GM21367 (cell line): Measurements from ENCODE around the gene MRGPRG.

Source experiments
- ATAC-seq: cut with Tn5 transposase; IDR thresholded peaks from one replicate; pipeline ENCODE4 v1.9.1; 2021; ENCODE audit not compliant: unreplicated experiment

The MRGPRG gene

DNA sequence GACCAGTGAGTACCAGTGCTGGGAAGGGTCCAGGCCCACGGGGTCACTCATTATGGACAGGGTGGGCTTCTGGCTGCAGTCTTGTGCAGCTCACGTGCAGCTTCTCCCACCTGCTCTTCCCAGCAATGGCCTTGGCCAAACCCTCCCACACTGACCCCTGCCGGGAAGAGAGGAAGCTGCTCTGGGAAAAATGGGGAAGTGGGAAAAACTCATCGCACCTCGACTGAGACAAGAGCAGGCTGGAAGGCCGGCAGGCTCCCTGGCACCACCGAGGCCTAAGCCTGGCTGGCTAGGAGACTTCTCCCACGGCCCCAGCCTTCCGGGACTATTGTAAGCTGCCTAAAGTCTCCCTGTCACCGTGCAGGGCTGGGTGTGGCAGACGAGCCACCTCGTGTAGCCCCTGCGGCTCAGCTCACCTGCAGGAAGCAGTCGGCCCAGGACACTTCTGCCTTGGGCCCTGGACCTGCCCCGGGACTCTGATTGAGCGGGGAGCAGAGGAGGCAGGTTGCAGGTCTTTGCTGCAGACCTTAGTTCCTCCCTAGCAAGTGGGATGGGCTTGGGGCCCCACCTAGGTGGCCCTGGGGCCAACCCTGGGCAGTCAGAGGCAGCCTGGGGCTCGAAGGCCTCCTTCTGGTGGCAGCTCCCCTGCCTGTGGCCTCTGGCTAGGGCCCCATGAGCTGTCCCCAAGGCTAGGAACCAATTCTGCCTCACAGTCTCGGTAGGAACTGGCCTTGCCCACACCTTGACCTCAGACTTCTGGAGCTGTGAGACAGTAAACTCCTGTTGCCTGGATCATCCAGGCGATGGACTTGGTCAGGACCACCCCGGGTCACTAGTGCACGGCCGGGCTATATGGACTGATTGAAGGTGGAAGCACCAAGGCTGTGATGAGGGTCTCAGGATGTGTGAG, 23.1 kb downstream of the MRGPRG start:
- no peak for ATAC-seq

DNA sequence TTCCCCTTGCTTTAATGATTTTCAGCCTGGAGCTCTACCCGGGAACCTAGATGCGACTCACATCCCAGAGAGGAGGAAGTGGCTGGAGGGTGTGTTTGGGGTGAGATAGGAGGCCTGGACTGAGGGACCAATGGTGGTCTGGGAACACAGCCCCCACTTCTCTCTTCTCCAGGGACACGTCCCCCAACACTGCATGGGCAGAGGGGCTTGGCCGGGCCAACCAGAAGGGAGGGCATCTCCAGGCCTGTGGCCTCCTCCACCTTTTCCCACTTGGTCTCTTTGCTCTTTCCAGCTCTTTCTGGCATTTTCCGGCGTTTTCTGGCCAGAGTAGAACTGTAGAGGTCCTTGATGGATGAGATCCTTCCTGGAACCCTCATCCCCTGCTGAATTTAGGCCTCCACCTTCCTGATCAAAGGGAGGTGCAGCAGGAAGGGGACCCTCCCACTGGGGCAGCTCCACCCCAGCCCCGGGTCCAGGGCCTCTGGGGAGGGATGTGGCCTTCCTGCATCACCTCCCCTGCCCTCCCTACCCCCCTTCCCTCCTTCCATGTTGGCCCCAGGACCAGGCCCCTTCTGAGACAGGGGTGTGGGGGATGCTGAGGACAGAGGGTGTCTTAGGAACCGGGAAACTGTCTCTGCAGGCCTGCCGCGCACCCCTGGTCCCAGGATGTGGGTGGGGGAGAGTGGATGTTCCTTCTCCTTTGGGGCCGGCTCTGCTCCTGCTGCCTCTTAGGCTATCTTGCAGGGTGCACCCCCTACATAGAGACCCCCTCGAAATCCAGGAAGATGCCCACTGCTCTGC, 24.4 kb downstream of the MRGPRG start:
- no peak for ATAC-seq

DNA sequence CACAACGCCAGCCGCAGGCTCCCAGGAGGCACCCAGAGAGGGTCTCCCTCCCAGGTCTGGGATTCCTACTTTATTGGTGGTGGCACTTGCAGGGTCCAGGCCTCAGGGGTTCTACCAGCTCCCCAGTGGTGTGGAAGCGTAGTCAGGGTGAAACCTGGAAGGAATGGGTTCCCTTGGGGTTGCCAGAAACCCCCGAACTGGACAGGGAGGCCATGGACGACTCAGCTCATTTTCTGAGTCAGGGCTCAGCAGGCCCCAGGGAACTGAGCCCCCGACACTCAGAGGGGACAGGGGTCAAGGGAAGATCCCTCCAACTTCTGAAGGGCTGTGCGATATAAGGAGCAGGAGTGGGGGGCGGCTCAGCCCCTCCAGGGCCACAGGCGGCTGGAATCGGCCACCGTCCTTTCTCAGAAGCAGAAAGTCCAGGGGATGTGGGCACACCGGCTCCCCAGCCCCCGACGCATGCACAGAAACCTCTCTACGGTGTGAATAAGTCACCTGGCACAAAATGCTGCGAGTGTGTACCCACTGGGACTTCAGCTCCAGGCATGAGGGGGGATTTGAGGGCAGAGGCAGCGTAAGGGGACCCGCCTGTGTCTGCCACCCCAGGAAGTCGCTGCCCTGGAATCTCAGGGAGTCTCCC, 25.1 kb downstream of the MRGPRG start:
- no peak for ATAC-seq

DNA sequence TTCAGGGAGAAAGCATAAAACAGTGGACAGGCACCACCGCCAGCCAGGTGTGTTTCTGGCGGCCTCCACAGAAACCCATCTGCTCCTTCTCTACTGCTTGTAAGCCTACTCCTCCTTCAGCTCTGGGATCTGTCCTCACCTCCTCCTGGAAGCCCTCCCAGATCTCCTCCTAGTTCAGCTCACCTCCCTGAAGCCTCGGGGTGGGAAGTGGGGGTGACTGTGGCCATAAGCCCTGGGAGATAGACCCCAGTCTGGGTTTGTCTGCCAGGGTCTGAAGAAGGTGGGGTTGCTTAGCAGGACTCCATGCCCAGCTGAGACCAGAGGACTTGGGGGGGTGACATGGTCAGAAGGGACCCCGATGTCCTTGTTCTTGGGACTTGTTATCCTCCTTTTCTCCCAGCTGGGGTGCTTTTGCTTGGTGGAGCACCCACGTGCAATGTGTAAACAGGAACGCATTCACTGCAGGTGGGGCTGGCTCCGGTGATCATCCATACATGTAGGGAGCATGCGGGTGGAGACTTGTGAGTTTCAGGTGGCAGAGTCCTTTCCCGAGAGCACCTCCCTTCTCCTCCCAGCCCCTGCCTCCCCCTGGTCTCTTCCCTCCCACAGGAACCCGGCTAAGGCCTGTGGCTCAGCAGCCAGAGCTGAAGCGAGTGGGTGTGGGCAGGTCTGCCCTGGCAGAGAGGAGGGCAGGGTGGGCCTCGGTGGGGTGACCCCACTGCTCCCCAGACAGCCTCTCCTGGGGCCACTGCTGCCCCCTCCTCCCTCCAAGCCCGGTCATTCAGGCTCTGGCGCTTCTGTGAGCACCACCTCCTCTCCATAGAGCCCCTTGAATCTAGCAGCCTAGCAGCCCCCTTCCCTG, 25.9 kb downstream of the MRGPRG start:
- no peak for ATAC-seq

DNA sequence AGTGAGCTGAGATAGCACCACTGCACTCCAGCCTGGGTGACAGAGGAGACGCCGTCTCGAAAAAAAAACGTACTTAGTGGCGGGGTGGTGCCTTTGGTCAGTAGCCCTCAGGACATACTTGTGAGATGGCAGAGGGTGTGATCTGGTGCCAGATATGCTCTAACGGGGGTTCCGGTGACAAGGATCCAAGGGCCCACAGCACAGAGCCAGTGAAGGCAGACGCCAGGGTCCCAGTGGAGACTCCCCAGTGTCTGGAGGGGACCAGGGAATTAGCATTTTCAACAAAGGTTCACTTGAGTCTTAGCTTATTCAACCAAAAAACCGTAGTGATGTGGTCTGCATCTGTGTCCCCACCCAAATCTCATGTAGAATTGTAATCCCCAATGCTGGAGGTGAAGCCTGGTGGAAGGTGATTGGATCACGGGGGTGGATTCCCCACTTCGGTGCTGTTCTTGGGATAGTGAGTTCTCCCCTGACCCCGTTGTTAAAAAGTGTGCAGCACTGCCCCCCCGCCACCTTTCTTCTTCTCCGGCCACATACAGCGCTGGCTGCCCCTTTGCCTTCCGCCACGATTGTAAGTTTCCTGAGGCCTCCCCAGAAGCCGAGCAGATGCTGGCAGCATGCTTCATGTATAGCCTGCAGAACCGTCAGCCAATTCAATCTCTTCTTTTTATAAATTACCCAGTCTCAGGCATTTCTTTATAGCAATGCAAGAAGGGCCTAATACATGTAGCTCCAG, 26.9 kb downstream of the MRGPRG start:
- ATAC-seq = no peak

DNA sequence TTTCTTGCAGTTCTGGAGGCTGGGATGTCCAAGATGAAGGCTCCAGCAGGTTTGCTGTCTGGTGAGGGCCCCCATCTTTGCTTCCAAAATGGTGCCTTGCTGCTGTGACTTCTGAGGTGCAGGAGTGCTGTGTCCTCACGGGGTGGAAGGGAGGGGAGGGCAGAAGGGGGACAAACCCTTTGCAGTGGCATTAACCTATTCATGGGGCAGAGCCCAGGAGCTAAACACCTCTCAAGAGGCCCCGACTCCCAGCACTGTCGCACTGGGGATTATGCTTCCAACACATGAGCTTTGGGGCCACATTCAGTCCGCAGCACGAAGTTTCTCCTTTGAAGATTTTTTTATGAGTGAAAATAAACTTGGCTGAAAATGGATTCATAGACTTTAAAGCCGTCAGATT, 28.0 kb downstream of the MRGPRG start:
- no peak for ATAC-seq

DNA sequence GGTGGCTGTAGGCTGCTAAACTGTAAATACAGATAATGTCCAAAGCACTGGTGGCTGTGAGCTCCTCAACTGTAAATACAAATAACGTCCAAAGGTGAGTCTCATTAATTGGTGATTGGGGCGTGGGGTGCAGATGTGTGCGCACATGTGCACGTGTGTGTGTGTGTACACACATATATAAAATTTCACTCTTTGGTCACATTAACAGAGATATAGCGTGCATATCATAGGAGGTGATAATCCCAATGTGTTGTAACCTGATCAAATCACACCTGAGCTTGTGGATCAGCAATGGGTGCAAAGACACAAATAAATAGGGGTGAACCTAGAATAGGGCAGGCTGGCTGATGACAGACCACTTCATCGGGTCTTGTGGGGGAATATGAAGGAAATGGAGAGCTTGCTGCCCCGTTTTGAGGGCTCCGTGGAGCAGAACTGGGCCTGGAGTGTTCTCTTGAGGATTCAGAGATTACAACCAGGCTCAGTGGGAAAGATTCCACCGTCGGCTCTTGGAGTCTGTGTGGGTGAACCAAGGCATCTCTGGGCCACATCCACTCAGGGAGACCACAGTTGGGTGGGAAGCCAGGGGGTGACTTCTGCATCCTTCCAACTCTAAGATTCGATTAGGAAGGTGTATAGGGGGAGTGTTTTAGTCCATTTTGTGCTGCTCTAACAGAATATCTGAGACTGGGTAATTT, 28.6 kb downstream of the MRGPRG start:
- ATAC-seq = no peak

DNA sequence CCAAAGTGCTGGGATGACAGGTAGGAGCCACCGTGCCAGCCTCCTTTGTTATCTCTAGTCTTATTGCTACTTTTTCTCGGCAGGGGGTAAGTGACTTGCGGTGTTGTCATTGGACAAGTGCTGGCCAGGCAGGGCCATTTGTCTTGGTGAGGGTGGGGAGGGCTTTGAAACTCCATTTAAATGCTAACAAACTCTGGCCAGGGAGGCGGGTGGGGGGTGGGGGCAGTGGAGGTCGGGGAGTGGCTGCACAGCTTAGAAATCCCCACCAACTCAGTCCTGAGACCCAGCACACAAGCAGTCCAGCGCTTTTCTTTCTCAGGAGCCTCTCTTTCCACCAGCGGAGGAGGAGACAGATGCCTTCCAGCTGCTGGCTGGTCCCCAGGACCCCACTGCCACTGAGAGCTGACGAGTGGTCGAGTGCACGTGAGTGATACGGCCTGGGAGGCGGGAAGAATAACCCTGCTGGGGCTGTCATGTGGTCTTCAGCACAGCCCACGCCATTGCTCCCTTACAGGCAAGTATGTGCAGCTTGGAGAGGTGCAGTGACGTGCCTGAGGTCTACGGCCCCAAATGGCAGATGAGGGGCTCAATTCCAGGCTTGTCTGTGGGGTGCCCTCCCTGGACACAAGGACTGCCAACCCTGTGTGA, 29.3 kb downstream of the MRGPRG start:
- ATAC-seq = no peak

DNA sequence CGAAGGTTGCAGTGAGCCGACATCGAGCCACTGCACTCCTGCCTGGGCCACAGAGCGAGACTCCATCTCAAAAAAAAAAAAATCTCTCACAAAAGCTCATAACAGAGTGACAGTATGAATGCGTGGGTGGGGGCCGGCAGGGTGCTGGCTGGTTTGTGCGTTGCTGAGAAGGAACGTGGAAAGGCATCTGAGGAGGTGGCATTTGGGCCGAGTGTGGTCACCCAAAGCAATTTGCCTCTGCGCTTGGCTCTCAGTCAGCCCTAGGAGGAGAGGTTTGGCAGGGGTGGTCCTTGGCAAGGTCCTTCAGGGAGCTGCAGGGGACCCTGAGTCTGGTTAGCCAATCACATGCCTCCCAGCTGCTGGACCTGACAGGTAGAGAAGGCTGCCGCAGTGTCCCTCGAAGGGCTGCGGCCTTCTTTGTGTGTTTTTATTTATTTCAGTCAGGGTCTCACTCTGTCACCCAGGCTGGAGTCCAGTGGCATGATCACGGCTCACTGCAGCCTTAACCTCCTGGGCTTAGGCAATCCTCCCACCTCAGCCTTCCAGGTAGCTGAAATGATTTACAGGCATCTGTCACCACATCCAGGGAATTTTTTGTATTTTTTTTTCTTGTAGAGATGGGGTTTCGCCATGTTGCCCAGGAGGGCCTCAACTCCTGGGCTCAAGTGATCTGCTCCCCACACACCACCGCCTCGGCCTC, 30.0 kb downstream of the MRGPRG start:
- ATAC-seq = no peak

DNA sequence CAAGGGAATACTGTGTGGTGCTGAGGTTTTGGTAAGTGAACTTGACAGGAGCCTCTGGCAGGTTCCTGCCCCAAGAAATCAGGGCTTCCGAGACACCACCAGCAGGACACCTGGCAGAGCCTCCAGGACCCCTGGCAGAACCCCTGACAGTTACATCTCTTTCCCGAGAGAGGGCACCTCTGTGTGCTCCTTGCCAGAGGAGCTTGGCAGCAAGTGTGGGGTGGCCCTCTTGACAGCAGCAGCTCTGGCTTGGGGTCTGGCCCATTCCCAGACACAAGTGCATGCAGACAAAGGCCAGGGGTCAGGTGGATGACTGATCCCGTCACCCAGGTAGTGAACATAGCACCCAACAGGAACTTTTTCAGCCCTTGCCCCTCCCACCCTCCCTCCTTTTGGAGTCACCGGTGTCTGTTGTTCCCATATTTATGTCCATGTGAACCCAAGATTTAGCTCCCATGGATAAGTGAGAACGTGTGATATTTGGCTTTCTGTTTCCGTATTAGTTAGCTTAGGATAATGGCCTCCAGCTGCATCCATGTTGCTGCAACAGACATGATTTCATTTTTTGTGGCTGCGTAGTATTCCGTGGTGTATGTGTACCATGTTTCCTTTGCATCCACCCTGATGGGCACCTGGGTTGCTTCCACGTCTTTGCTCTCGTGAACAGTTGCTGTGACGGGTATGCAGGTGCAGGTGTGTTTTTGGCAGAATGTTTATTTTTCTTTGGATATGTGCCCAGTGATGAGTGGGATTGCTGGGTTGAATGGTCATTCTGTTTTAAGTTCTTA, 32.3 kb downstream of the MRGPRG start:
- ATAC-seq = no peak

DNA sequence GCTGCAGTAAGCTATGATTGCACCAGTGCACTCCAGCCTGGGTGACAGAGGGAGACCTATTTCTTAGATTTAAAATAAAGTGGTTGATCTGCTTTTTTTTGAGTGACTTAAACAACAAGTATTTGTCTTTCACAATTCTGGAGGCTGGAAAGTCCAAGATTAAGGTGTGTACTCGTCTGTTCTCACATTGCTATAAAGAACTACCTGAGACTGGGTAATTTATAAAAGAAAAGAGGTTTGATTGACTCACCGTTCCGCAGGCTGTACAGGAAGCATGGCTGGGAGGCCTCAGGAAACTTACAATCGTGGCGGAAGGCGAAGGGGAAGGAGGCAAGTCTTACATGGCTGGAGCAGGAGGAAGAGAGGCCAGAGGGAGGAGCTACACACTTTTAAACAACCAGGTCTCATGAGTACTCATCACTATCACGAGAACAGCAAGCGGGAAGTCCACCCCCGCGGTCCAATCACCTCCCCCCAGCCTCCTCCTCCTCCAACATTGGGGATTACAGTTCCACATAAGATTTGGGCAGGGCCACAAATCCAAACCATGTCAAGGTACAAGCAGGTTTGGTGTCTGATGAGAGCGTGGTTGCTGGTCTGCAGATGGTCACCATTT, 33.8 kb downstream of the MRGPRG start:
- ATAC-seq = no peak

DNA sequence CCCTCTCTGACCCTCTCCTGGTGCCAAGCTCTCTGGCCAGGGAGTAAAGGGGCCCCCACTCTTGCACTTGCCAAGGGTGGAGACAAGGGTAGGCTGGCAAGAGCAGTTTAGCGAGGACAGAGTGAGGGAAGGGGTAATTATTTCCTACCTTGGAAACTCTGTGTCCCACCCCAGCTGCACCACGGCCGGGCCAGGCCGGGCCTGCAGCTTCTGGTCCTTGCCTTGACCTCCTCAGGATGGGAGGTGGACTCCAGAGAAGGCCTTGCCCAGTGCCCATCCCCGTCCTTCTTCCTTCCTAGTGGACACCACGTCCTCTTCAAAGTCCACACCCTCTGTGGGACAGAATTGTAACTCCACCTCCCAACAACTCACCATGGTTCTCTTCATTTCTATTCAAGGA, 35.1 kb downstream of the MRGPRG start:
- no peak for ATAC-seq

DNA sequence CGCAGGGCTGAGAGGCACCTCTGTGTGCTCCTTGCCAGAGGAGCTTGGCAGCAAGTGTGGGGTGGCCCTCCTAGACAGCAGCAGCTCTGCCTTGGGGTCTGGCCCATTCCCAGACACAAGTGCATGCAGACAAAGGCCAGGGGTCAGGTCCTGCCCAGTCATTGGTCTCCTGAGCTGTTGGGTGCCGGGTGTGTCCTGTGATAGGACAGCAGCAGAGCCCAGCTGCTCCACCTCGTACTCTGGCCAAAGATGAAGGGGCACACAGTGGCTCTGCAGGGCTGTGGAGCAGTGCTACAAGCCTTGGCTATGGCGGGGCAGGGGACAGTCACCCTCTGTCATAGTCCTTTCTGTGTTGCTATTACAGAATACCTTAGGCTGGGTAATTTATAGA, 36.2 kb downstream of the MRGPRG start:
- ATAC-seq = no peak

DNA sequence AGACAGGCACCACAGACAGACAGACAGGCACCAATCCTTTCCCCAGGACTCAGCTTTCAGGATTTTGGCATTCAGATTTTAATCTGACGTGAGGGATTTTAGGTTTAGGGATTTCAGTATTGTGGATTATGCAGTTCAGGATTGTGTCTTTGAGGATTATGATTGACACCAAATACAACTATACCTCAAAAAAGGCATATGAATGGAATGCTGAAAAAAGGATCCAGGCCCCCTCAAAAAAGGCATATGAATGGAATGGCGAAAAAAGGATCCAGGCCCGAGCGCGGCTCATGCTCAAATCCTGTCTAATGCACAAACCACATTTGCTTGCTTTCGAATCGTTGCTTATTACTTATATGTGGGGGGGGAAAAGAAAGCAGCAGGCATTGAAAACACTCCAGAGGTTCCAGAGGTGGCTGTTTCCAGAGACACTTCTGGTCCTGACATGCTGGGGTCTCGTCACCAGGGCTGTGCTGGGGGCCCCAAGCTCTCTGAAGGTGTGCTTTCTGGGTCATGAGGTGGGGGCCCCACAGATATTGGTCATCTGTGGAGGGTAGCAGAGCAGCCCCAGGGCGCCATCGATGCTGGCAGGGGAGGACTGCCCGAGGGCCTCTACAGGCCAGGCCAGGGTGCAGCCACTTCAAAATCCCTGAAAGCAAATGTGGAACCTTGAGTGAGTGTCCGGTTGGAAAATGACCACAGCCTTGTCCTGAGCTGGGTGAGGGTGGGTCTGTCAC, 36.7 kb downstream of the MRGPRG start:
- no peak for ATAC-seq

DNA sequence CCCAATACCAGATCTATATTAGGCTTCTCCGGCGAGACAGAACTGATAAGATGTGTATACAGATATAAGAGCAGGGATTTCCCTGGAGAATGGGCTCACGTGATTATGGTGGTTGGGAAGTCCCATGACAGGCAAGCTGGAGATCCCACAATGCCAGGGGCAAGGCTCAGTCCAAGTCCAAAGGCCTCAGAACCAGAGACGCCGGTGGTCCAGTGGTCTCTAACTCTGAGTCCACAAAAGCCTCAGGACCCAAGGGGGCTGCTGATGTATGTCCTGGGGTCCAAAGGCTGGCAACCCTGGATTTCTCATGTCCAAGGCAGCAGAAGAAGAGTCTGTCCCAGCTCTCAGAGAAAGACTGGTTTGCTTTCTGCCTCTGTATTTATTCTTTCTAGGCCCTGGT, 37.7 kb downstream of the MRGPRG start:
- ATAC-seq = no peak

DNA sequence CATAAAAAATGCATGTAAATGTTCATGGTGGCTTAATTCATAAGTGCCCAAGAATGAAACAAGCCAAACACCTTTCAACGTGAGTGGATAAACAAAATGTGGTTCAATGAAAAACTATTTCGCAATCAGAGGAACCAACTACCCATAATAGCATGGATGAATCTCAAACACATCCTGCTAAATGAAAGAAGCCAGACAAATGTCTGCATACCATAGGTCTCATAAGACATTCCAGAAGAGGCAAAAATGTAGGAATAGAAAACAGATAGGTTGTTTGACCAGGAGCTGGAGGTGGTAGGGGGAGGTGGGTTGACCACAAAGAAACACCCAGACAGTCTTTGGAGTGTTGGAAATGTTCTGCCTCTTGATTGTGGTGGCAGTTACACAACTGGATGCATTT, 40.3 kb downstream of the MRGPRG start:
- no peak for ATAC-seq

DNA sequence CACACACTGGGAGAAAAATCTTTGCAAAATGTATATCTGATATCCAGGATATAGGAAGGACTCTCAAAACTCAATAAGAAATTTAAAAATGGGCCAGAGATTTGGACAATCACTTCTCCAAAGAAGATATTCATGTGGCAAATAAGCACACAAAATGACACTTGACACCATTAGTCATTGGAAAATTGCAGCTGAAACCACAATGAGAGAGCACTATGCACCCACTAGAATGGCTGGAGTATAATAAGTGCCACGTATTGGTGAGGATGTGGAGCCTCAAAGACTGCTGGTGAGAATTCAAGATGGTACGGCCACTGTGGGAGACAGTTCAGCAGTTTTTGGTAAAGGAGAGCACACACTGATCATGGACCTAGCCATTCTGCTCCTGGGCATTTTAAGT, 40.7 kb downstream of the MRGPRG start:
- ATAC-seq = no peak
